Stimulated activated CD8-positive, alpha-beta memory T cell treated with anti-CD3 and anti-CD28 coated beads, Interleukin-15, amount 100 ng/mL, for 1 hour (primary cell): ENCODE data around the gene SLC46A1.

ENCODE experiments used
- DNase-seq: peaks from one replicate; pipeline ENCODE4 v3.0.0-alpha.2; 2020; ENCODE audit warnings: low read depth

Gene SLC46A1

GRCh38 chr17:28404007-28404406 lies 2.0 kb downstream of the SLC46A1 start:
- DNase-seq, result no peak

DNA sequence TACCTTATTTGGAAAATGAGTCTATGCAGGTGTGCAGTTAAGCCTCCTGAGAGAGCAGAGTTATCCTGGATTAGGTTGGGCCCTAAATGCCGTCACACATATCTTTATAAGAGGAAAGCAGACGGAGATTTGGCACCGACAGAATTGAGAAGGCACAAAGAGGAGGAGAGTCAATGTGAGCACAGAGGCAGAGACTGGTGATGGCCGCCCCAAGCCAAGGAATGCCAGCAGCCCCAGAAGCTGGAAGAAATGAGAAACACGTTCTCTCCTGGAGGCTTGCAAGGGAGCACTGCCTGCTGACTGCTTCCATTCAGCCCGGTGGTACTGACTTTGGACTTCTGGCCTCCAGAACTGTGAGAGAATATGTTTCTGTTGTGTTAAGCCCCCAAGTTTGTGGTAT lies 3.2 kb downstream of the SLC46A1 start:
- no peak for DNase-seq

- DNase-seq, result no peak
Measured at GRCh38 chr17:28402224-28402630, 3.8 kb downstream of the SLC46A1 start.

GRCh38 chr17:28399808-28400207 lies 6.2 kb downstream of the SLC46A1 start:
- DNase-seq, result no peak

- no peak for DNase-seq
Measured at GRCh38 chr17:28398280-28398981, 7.6 kb downstream of the SLC46A1 start.

- DNase-seq, result no peak
Measured at GRCh38 chr17:28397687-28398279, 8.2 kb downstream of the SLC46A1 start.

DNA sequence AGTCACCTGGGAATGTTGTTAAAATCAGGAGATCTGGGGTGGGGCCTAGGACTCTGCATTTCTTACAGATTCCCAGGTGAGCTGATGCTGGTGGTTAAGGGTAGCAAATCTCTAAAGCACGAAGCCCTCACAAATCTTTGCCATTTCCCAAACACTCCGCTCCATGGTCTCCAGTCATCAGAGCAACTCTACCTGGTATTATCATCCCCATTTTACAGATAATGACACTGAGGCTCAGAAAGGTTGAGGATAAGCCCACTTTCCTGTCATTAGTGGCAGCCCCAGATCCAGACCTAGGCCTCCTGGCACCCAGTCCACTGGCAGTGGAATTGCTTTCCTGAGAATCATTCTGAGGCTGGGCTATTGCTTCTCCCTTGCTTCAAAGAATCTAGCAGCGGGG lies 8.7 kb downstream of the SLC46A1 start:
- no peak for DNase-seq

DNA sequence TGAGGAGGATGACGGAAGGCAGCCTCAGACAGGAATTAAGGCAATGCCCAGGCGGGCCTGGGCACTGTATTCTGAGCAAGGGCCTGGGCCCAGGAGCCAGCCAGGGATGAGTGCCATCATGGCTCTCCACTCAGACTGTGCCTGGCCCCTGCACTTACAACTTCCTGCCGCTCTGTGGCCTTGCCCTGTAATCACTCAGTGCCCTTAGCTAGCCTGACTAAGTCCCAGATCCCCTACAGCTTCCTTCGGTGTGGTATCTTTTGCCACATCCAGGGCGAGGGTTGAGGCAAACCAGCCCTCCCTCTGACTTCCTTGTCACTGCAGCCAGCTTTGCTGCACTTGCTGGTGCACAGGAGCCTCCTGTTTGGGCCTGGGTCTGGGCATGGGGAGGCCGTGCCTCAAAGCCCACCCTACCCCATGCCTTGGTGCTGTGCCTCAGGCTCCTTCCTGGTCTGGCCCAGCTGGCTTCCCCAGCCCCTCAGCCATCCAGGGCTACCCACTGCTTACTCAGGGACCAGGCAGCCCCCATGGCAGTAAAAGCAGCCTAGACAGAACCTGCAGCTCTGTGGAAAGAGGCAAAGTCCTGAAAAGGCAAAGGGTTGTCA lies 9.3 kb downstream of the SLC46A1 start:
- no peak for DNase-seq

GRCh38 chr17:28395968-28396367 lies 10.0 kb downstream of the SLC46A1 start:
- DNase-seq, result no peak

- no peak for DNase-seq
Measured at GRCh38 chr17:28395426-28395825, 10.6 kb downstream of the SLC46A1 start.

GRCh38 chr17:28394337-28395116 lies 11.5 kb downstream of the SLC46A1 start:
- DNase-seq, result no peak

- no peak for DNase-seq
Measured at GRCh38 chr17:28392491-28392890, 13.5 kb downstream of the SLC46A1 start.

DNA sequence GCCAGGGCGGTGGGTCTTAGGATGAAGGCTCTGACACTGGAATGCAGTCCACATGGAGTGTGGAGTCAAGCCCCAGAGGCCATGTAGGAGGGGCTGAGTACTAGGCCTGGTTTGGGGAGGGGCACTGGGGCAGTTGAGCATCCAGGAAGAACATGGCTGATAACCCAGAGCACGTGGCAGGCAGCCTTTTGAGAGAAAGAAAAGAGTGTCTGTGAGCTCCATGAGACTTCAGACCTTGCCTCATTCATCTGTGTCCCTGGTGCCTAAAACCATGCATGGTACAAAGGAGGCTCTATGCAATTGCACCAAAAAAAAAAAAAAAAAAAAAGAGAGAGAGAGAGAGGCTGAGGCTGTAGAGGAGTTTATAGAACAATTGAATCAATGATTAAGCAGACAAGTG lies 14.6 kb downstream of the SLC46A1 start:
- no peak for DNase-seq

DNA sequence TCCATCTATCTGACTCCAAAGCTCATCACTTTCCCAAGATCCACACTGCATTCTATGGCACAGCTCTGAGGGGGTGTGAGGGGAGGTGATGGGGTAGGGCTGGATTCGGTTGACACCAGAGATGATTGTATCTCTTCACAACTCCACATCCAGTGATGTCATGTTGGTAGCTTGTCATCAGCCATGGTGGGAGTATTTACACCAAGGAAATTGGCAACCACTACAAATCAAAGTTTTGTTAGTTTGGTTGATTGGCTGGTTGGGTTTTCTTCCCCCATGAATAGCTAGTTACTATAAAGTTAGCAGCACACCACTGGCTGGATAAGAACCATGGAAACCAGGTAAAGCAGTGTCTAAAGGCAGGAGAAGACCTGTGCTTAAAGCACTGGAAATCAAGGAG lies 15.0 kb downstream of the SLC46A1 start:
- no peak for DNase-seq

DNA sequence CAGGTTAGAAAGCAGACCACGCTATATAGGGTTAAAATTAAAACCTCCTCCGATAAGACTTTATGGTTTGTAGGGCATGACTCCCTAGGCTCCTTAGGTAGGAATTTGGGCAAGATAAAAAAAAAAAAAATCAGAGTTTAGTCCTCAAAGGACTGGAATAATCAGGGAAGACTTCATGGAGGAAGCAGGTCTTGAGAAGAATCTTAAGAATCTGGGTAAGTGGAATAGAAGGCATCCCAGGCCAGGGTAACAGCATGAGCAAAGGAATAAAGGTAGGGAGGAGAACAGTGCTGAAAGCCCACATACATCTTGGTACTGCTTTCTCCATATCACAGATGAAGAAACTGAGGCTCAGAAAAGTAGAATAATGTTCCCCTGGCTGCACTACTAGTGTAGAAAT lies 15.4 kb downstream of the SLC46A1 start:
- DNase-seq, result no peak

GRCh38 chr17:28390141-28390540 lies 15.9 kb downstream of the SLC46A1 start:
- DNase-seq, result no peak

GRCh38 chr17:28388106-28388505 lies 17.9 kb downstream of the SLC46A1 start:
- no peak for DNase-seq

DNA sequence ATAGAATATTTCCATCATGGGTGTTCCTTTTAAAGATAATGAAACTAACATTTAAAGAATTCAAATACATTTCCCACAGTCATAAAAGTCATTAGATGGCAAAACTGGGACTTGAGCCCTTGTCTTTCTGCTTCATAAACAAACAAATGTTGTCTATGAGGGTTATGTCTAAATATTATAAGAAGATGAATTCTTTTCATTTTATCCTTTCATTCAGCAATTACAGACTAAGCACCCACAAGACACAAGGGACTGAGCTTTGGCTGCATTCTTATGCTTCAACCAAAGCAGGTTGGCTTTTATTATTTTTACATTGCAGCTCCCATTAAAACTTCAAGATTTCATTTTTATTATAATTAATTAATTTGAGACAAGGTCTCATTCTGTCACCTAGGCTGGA lies 19.6 kb downstream of the SLC46A1 start:
- no peak for DNase-seq

- DNase-seq, result no peak
Measured at GRCh38 chr17:28385406-28385805, 20.6 kb downstream of the SLC46A1 start.

DNA sequence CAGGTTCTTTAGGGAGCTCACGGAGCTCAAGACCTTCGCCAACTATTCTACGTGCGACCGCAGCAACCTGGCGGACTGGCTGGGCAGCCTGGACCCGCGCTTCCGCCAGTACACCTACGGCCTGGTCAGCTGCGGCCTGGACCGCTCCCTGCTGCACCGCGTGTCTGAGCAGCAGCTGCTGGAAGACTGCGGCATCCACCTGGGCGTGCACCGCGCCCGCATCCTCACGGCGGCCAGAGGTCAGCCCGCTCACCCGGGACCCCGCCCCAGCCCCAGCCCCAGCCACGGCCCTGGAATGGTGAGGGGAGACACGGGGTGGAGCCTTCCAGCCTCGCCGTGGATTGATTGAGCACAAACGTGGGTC lies 21.0 kb downstream of the SLC46A1 start:
- no peak for DNase-seq

DNA sequence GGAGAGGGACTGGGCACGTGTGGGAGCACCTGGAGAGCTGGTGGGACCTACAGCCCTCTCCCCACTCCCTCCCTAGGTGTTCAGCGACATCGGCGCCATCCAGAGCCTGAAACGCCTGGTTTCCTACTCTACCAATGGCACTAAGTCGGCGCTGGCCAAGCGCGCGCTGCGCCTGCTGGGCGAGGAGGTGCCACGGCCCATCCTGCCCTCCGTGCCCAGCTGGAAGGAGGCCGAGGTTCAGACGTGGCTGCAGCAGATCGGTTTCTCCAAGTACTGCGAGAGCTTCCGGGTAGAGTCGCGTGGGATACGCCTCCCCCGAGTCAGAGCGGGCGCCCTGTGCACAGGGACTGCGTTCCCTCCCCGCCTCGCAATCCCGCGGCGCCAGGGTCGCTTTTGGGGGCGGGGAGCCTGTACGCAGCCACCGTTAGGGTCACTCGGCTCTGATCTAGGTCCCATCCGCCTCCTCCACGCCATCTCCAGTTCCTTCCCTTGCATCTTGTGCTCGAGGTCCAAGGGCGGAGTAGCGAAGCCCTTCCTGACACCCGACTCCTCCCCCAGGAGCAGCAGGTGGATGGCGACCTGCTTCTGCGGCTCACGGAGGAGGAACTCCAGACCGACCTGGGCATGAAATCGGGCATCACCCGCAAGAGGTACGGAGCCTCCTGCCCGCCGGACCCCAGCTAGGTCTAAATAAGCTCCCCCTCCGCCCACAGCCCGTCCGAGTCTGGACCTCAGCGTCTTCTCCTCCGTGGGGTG lies 21.6 kb downstream of the SLC46A1 start:
- peak; percentile 30 for DNase-seq

DNA sequence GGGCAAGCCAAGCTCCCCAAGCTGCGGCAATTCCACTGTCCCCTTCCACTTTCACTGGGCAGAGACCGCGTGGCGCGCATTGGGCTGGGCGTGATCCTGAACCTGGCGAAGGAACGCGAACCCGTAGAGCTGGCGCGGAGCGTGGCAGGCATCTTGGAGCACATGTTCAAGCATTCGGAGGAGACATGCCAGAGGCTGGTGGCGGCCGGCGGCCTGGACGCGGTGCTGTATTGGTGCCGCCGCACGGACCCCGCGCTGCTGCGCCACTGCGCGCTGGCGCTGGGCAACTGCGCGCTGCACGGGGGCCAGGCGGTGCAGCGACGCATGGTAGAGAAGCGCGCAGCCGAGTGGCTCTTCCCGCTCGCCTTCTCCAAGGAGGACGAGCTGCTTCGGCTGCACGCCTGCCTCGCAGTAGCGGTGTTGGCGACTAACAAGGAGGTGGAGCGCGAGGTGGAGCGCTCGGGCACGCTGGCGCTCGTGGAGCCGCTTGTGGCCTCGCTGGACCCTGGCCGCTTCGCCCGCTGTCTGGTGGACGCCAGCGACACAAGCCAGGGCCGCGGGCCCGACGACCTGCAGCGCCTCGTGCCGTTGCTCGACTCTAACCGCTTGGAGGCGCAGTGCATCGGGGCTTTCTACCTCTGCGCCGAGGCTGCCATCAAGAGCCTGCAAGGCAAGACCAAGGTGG lies 24.7 kb downstream of the SLC46A1 start:
- DNase-seq, result no peak
